ENCODE data around the gene SPEN.
"Not testable (repeated sequence)": the region's sequence is repeated elsewhere in the genome, so short reads cannot be mapped to it uniquely, and the experiment has no call there.

The SPEN gene

GRCh38 chr1:15911141-15911540 lies 63.6 kb downstream of the SPEN start:
- H3K36me3 ChIP-seq (ENCODE audit: insufficient read depth, low read length): peaks cover 70% of the 10 kb centered on the region
- H3K4me2 ChIP-seq (ENCODE audit: low read depth, low read length, poor library complexity, severe bottlenecking): no peak overlapping the region
- H3K9ac ChIP-seq (ENCODE audit: low read depth, low read length, poor library complexity, severe bottlenecking): no peak overlapping the region
- peaks cover 17% of the 10 kb centered on the region for H4K20me1 ChIP-seq (ENCODE audit: insufficient read depth, low read length, poor library complexity, severe bottlenecking)
- no peaks in the 10 kb centered on the region for H3K4me1 ChIP-seq (ENCODE audit: insufficient read depth, low read length, poor library complexity, severe bottlenecking)
- H3F3A ChIP-seq (ENCODE audit: low read depth): no peaks in the 10 kb centered on the region
- TF ChIP-seq EZH2phosphoT487 (IDR thresholded peaks at IDR 0.05; ENCODE audit: borderline replicate concordance): no peak
- no peak for TF ChIP-seq CTCF (conservative IDR thresholded peaks at IDR 0.05; ENCODE audit: low read length)
- no peaks in the 10 kb centered on the region for H3K27me3 ChIP-seq (ENCODE audit: insufficient read depth, low read length, poor library complexity, severe bottlenecking)
- no peak overlapping the region for H3K4me3 ChIP-seq (ENCODE audit: low read length, poor library complexity, severe bottlenecking)
- no peak overlapping the region for H2AFZ ChIP-seq (ENCODE audit: low read length)
- peaks cover 49% of the 10 kb centered on the region for H3K79me2 ChIP-seq (ENCODE audit: insufficient read depth, low read length)
- no peaks in the 10 kb centered on the region for H3K9me2 ChIP-seq (replicated peaks; ENCODE audit: low read depth, low read length)
- H3K9me3 ChIP-seq (ENCODE audit: insufficient read depth, low read depth, low read length): no peaks in the 10 kb centered on the region

GRCh38 chr1:15911927-15912326 lies 64.4 kb downstream of the SPEN start:
- no peaks in the 10 kb centered on the region for H3K4me1 ChIP-seq (ENCODE audit: insufficient read depth, low read length, poor library complexity, severe bottlenecking)
- no peak overlapping the region for H2AFZ ChIP-seq (ENCODE audit: low read length)
- H4K20me1 ChIP-seq (ENCODE audit: insufficient read depth, low read length, poor library complexity, severe bottlenecking): peaks cover 16% of the 10 kb centered on the region
- H3K79me2 ChIP-seq (ENCODE audit: insufficient read depth, low read length): peaks cover 47% of the 10 kb centered on the region
- no peak overlapping the region for H3K9ac ChIP-seq (ENCODE audit: low read depth, low read length, poor library complexity, severe bottlenecking)
- no peak for TF ChIP-seq CTCF (conservative IDR thresholded peaks at IDR 0.05; ENCODE audit: low read length)
- no peak for TF ChIP-seq EZH2phosphoT487 (IDR thresholded peaks at IDR 0.05; ENCODE audit: borderline replicate concordance)
- no peaks in the 10 kb centered on the region for H3F3A ChIP-seq (ENCODE audit: low read depth)
- H3K4me2 ChIP-seq (ENCODE audit: low read depth, low read length, poor library complexity, severe bottlenecking): no peak overlapping the region
- no peaks in the 10 kb centered on the region for H3K9me3 ChIP-seq (ENCODE audit: insufficient read depth, low read depth, low read length)
- H3K9me2 ChIP-seq (replicated peaks; ENCODE audit: low read depth, low read length): no peaks in the 10 kb centered on the region
- H3K27me3 ChIP-seq (ENCODE audit: insufficient read depth, low read length, poor library complexity, severe bottlenecking): no peaks in the 10 kb centered on the region
- H3K4me3 ChIP-seq (ENCODE audit: low read length, poor library complexity, severe bottlenecking): no peak overlapping the region
- H3K36me3 ChIP-seq (ENCODE audit: insufficient read depth, low read length): peaks cover 75% of the 10 kb centered on the region

- Histone ChIP-seq H3K36me3 (ENCODE audit: insufficient read depth, low read length) (peaks cover 90% of the 10 kb centered on the region), H4K20me1 (ENCODE audit: insufficient read depth, low read length, poor library complexity, severe bottlenecking) (peaks cover 13% of the 10 kb centered on the region), H3K79me2 (ENCODE audit: insufficient read depth, low read length) (peaks cover 30% of the 10 kb centered on the region)
- not testable (repeated sequence) for H3K4me2 ChIP-seq (ENCODE audit: low read depth, low read length, poor library complexity, severe bottlenecking); H3K4me3 ChIP-seq (ENCODE audit: low read length, poor library complexity, severe bottlenecking); H2AFZ ChIP-seq (ENCODE audit: low read length); H3K27me3 ChIP-seq (ENCODE audit: insufficient read depth, low read length, poor library complexity, severe bottlenecking); H3K9me2 ChIP-seq (replicated peaks; ENCODE audit: low read depth, low read length); H3K9ac ChIP-seq (ENCODE audit: low read depth, low read length, poor library complexity, severe bottlenecking); H3F3A ChIP-seq (ENCODE audit: low read depth); H3K9me3 ChIP-seq (ENCODE audit: insufficient read depth, low read depth, low read length); H3K4me1 ChIP-seq (ENCODE audit: insufficient read depth, low read length, poor library complexity, severe bottlenecking)
Observed at GRCh38 chr1:15913607-15914006, 66.1 kb downstream of the SPEN start.

GRCh38 chr1:15915991-15916390 lies 68.5 kb downstream of the SPEN start:
- H3K79me2 ChIP-seq (ENCODE audit: insufficient read depth, low read length): peaks cover 20% of the 10 kb centered on the region
- H3K4me2 ChIP-seq (ENCODE audit: low read depth, low read length, poor library complexity, severe bottlenecking): no peak overlapping the region

More at GRCh38 chr1:15915991-15916390, 68.5 kb downstream of the SPEN start:
- H3K27me3 ChIP-seq (ENCODE audit: insufficient read depth, low read length, poor library complexity, severe bottlenecking): no peaks in the 10 kb centered on the region
- no peak overlapping the region for H2AFZ ChIP-seq (ENCODE audit: low read length)
- H3K36me3 ChIP-seq (ENCODE audit: insufficient read depth, low read length): peaks cover 94% of the 10 kb centered on the region
- no peaks in the 10 kb centered on the region for H3K9me2 ChIP-seq (replicated peaks; ENCODE audit: low read depth, low read length)
- no peak overlapping the region for H3K9ac ChIP-seq (ENCODE audit: low read depth, low read length, poor library complexity, severe bottlenecking)
- no peaks in the 10 kb centered on the region for H3K4me1 ChIP-seq (ENCODE audit: insufficient read depth, low read length, poor library complexity, severe bottlenecking)
- no peaks in the 10 kb centered on the region for H3F3A ChIP-seq (ENCODE audit: low read depth)
- no peak for TF ChIP-seq EZH2phosphoT487 (IDR thresholded peaks at IDR 0.05; ENCODE audit: borderline replicate concordance)
- no peak for TF ChIP-seq CTCF (conservative IDR thresholded peaks at IDR 0.05; ENCODE audit: low read length)
- peaks cover 3% of the 10 kb centered on the region for H4K20me1 ChIP-seq (ENCODE audit: insufficient read depth, low read length, poor library complexity, severe bottlenecking)
- no peaks in the 10 kb centered on the region for H3K9me3 ChIP-seq (ENCODE audit: insufficient read depth, low read depth, low read length)
- H3K4me3 ChIP-seq (ENCODE audit: low read length, poor library complexity, severe bottlenecking): no peak overlapping the region
